Measurements from ENCODE around the gene CIDEB. TPM values are rescaled to one million over a fixed set of nuclear protein-coding genes. Genes with fewer than 3 reads are reported as not detected.

Gene CIDEB
- total and polyA plus RNA-seq, 9 of the 15 experiments (the other 6 are each of a cell fraction or from before 2014, with no cell fraction given) = 0.03 to 0.35 (median 0.09) TPM; not detected in 3

GRCh38 chr14:24266344-24267244, 41.2 kb downstream of the CIDEB start:
- DNase-seq (ENCODE audit: extremely low read depth in 1 of 4, low spot score in 3 of 4) (no peak), FAIRE-seq (no peak), ATAC-seq (no peak)
- H4K20me1 ChIP-seq (replicated peaks; ENCODE audit: control insufficient read depth, insufficient read depth, low read length) = no peaks in the 10 kb centered on the region; the same call in 1 of the 2 replicates
- BruUV-seq (replicated peaks) = no TSS peak
- intact Hi-C loops (cut with micrococcal nuclease) = no loop called here
- in situ Hi-C loops (cut with MboI) = no loop called here
- H3K9ac ChIP-seq (ENCODE audit: insufficient read depth in 1 of 2, low read depth in 2 of 2, low read length in 2 of 2) = peak overlapping the region in 1 of 2 experiments; percentile 45; a peak in 1 of 4 replicates
- CTCF ChIA-PET (ENCODE audit: low intra/inter-chr PET ratio) = no interaction called here
- no peaks in the 10 kb centered on the region for H3K9me1 ChIP-seq (ENCODE audit: control insufficient read depth, insufficient read depth, low read length)
- H3K4me3 ChIP-seq = no peak overlapping the region
- no peak overlapping the region for H2AFZ ChIP-seq (ENCODE audit: low read depth, low read length)
- peaks cover 9% of the 10 kb centered on the region; the same call in 1 of the 3 replicates for H3K79me2 ChIP-seq (ENCODE audit: control insufficient read depth, insufficient read depth, low read length)
- POLR2A ChIA-PET = interaction anchor here (0.6 to 1.4 kb wide), 2 partner anchors 9 to 24 kb away, joined by 3 read pairs; partner anchors contain the start of gene TINF2
- peaks cover 0 to 31% of the 10 kb centered on the region in 2 experiments; a peak in 4 of 5 replicates for H3K4me1 ChIP-seq (replicated peaks in 1 of 2; ENCODE audit: control insufficient read depth in 2 of 2, insufficient read depth in 2 of 2, low read length in 2 of 2)
- no peaks in the 10 kb centered on the region for H3K9me3 ChIP-seq (replicated peaks; ENCODE audit: control insufficient read depth, insufficient read depth, low read depth, low read length)
- H3K27me3 ChIP-seq (ENCODE audit: control insufficient read depth in 2 of 2, insufficient read depth in 2 of 2, low read length in 2 of 2) = no peaks in the 10 kb centered on the region
- no peaks in the 10 kb centered on the region for H3K36me3 ChIP-seq (ENCODE audit: control insufficient read depth, insufficient read depth, low read length)
- no peak for TF ChIP-seq EHMT2 (IDR thresholded peaks at IDR 0.05)
- TF ChIP-seq NFYB (IDR thresholded peaks at IDR 0.05; ENCODE audit: extremely low read depth, insufficient read length) = no peak
- no peak for TF ChIP-seq SRSF1 (IDR thresholded peaks at IDR 0.05; ENCODE audit: low read depth, low read length)
- no peak for TF ChIP-seq PRDM10 (IDR thresholded peaks at IDR 0.05; ENCODE audit: partially characterized antibody)
- TF ChIP-seq ZNF395 (CRISPR knock-in tag; IDR thresholded peaks at IDR 0.05) = no peak
- TF ChIP-seq KHSRP (IDR thresholded peaks at IDR 0.05) = no peak
- no peak for TF ChIP-seq RNF219 (CRISPR knock-in tag; IDR thresholded peaks at IDR 0.05)
- TF ChIP-seq NCOR1 (IDR thresholded peaks at IDR 0.05) = no peak
- TF ChIP-seq ZNF436 (CRISPR knock-in tag; IDR thresholded peaks at IDR 0.05) = no peak
- TF ChIP-seq ZNF57 (CRISPR knock-in tag; IDR thresholded peaks at IDR 0.05) = no peak
- no peak for TF ChIP-seq THRA (IDR thresholded peaks at IDR 0.05)
- TF ChIP-seq BDP1 (IDR thresholded peaks at IDR 0.05; ENCODE audit: insufficient read depth, insufficient read length) = no peak
- H3K27ac ChIP-seq (ENCODE audit: extremely low read depth, low read depth, low read length) = no peak overlapping the region
- WGBS (ENCODE audit: insufficient coverage, low coverage, missing lambda C conversion rate) = 75% methylated on average over 12 of the region's 18 CpGs
- no peak overlapping the region for H3K4me2 ChIP-seq (ENCODE audit: insufficient read depth, low read length)

All from K562 (cell line).